BJ (cell line): ENCODE results near the gene TRPM3. TPM values are rescaled to one million over a fixed set of nuclear protein-coding genes. Genes with fewer than 3 reads are reported as not detected.

Source experiments
- CTCF ChIA-PET: fragments of 350-600 bp; formaldehyde crosslinking; extraction: SDS; loops from one replicate; lab custom pipeline; 2021; ENCODE audit warnings: antibody characterized with exemption, inconsistent platforms; lab: Yijun Ruan, JAX
- POLR2A ChIA-PET: fragments of 300-600 bp; sonication (Branson Sonifier 250); formaldehyde crosslinking; extraction: SDS; loops from one replicate; lab custom pipeline; 2021; ENCODE audit warnings: antibody characterized with exemption; lab: Charles Lee
- DNase-seq: peaks from one replicate; pipeline ENCODE4 v3.0.0-alpha.2; 2011; ENCODE audit warnings: low read depth
- H3K27me3 ChIP-seq: 2 replicates; pipeline ENCODE4 v1.6.0; 2011; ENCODE audit warnings: low read length; ENCODE audit not compliant: control insufficient read depth, insufficient read depth
- H3K36me3 ChIP-seq: 2 replicates; pipeline ENCODE4 v1.5.1; 2011; ENCODE audit warnings: low read length; ENCODE audit not compliant: control insufficient read depth, insufficient read depth
- H3K4me3 ChIP-seq: 2 replicates; pipeline ENCODE4 v1.5.1; 2011; ENCODE audit warnings: low read depth, mild to moderate bottlenecking, control low read depth, low read length
- CTCF ChIP-seq: IDR thresholded peaks from 2 replicates; pipeline ENCODE4 v1.5.1; 2011; ENCODE audit warnings: low read depth, mild to moderate bottlenecking, control low read depth, inconsistent platforms, low read length, moderate library complexity; ENCODE audit not compliant: insufficient read depth
- polyA plus RNA-seq: library from polyadenylated mRNA; depleted of rRNA; stranded (reverse); fragments of >200 nt; gene quantifications from 2 replicates; pipeline ENCODE4 v1.2.3, GENCODE V29; 2011

Gene TRPM3
- polyA plus RNA-seq, 1 experiment: 0.07 TPM

GRCh38 chr9:71096421-71097108, 24.9 kb downstream of the TRPM3 start:
- CTCF ChIA-PET: no interaction called here
- POLR2A ChIA-PET: no interaction called here
- no peaks in the 10 kb centered on the region for H3K27me3 ChIP-seq
- no peak for DNase-seq
- no peaks in the 10 kb centered on the region for H3K36me3 ChIP-seq
- no peak overlapping the region for H3K4me3 ChIP-seq
- TF ChIP-seq CTCF: no peak

GRCh38 chr9:71094708-71095251, 26.6 kb downstream of the TRPM3 start:
- CTCF ChIA-PET: no interaction called here

GRCh38 chr9:71090896-71091295, 30.5 kb downstream of the TRPM3 start:
- H3K36me3 ChIP-seq: no peaks in the 10 kb centered on the region
- H3K27me3 ChIP-seq: no peaks in the 10 kb centered on the region
- H3K4me3 ChIP-seq: no peak overlapping the region
- ChIA-PET POLR2A (no interaction called here), CTCF (interaction anchor here (1.6 kb wide), 1 partner anchor 20 kb away, joined by 4 read pairs; no protein-coding TSS in a partner anchor)
- no peak for TF ChIP-seq CTCF
- DNase-seq: no peak

More at GRCh38 chr9:71094708-71095251, 26.6 kb downstream of the TRPM3 start:
- Histone ChIP-seq H3K27me3 (no peaks in the 10 kb centered on the region), H3K4me3 (no peak overlapping the region), H3K36me3 (no peaks in the 10 kb centered on the region)
- no peak for DNase-seq
- POLR2A ChIA-PET: no interaction called here
- no peak for TF ChIP-seq CTCF

- Histone ChIP-seq H3K27me3 (no peaks in the 10 kb centered on the region), H3K4me3 (no peak overlapping the region), H3K36me3 (no peaks in the 10 kb centered on the region)
- DNase-seq: peak; percentile 40
- no peak for TF ChIP-seq CTCF
- CTCF ChIA-PET: interaction anchor here (0.6 to 1.6 kb wide), 3 partner anchors 16 to 971 kb away, joined by 3 to 4 read pairs (median 3); no protein-coding TSS in a partner anchor
- POLR2A ChIA-PET: no interaction called here
These were observed 42.0 kb downstream of the TRPM3 start for GRCh38 chr9:71079451-71079850.

- Histone ChIP-seq H3K4me3 (no peak overlapping the region), H3K36me3 (no peaks in the 10 kb centered on the region), H3K27me3 (no peaks in the 10 kb centered on the region)
- ChIA-PET POLR2A (no interaction called here), CTCF (interaction anchor here (1.2 kb wide), 1 partner anchor 152 kb away, joined by 3 read pairs; no protein-coding TSS in a partner anchor)
- no peak for DNase-seq
- TF ChIP-seq CTCF: no peak
These were observed 45.3 kb downstream of the TRPM3 start for GRCh38 chr9:71076096-71076495.
